Measurements from ENCODE around the gene DTWD1. TPM values are rescaled to one million over a fixed set of nuclear protein-coding genes. Genes with fewer than 3 reads are reported as not detected.
A peak's percentile ranks its signal among the peaks of the same experiment; 100 is the strongest.

Gene DTWD1
- total RNA-seq, 1 donor = 47.0 TPM

DNA sequence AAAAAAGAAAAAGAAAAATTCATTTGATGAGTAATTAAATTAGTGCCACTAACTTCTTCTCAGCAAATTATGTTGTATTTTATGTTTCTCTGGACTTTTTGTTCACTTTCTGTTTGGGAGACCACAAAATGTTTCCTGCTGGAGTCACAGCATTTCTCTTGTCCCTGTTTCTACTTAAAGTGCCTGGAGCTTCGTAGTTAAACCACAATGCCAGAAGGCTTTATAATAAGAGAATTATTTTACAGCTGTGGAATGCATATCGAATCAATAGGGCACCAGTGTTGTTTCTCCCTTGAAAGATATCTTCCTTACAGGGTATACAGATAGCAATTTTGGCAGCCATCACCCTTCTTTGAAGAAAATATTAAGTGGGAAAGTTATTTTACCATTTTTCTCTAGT is 3.2 kb downstream of the DTWD1 start:
- DNase-seq (ENCODE audit: low read depth) = peak; percentile 45
- TF ChIP-seq, protein P1, sequence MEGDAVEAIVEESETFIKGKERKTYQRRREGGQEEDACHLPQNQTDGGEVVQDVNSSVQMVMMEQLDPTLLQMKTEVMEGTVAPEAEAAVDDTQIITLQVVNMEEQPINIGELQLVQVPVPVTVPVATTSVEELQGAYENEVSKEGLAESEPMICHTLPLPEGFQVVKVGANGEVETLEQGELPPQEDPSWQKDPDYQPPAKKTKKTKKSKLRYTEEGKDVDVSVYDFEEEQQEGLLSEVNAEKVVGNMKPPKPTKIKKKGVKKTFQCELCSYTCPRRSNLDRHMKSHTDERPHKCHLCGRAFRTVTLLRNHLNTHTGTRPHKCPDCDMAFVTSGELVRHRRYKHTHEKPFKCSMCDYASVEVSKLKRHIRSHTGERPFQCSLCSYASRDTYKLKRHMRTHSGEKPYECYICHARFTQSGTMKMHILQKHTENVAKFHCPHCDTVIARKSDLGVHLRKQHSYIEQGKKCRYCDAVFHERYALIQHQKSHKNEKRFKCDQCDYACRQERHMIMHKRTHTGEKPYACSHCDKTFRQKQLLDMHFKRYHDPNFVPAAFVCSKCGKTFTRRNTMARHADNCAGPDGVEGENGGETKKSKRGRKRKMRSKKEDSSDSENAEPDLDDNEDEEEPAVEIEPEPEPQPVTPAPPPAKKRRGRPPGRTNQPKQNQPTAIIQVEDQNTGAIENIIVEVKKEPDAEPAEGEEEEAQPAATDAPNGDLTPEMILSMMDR (IDR thresholded peaks at IDR 0.05; ENCODE audit: insufficient read depth, low read length) = no peak
- no peak overlapping the region for H3K4me3 ChIP-seq (ENCODE audit: low read depth, low read length)

DNA sequence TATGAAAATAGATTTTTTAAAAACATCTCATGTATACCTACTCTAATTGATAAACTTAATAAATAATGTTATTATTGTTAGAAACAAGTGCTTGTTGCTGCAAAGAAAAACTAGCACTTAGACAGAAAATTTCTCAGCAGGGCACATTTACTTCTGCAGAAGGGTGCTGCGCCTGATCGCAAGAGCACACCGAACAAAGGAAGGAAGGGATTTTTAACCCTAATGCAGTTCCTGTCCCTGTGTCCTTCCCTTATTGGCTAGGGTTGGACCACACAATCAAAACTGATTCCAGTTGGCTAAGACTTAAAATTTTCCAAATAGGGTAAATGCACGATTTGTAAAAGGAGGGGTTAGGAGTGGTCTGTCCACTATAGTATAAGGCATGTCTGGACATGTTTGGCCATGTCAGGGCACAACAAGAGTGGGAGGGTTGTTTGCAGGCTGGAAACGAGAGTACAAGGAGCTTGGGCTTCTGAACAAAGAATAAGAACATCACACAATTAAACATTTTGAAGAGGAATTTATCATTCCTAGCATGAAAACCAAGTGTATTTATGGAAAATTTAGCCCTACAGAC is 4.7 kb downstream of the DTWD1 start:
- no peak for DNase-seq (ENCODE audit: low read depth)
- H3K4me3 ChIP-seq (ENCODE audit: low read depth, low read length) = no peak overlapping the region
- TF ChIP-seq, protein P1 (IDR thresholded peaks at IDR 0.05; ENCODE audit: insufficient read depth, low read length) = no peak

DNA sequence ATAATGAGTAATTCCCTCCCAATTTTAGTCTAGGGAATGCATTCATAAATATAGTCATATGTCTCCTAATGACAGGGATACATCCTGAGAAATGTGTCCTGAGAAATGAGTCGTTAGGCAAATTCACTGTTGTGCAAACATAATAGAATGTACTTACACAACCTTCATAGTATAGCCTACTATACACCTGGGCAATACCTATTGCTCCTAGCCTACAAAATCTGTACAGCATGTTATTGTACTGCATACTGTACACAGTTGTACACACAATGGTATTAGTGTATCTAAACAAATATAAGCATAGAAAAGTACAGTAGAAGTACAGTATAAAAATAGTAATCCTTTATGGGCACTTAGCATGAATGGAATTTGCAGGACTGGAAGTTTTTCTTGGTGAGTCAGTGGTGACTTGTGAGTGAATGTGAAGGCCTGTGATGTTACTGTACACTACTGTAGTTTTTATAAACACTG is 6.6 kb downstream of the DTWD1 start:
- TF ChIP-seq, protein P1 (IDR thresholded peaks at IDR 0.05; ENCODE audit: insufficient read depth, low read length) = no peak
- peak; percentile 92 for DNase-seq (ENCODE audit: low read depth)

DNA sequence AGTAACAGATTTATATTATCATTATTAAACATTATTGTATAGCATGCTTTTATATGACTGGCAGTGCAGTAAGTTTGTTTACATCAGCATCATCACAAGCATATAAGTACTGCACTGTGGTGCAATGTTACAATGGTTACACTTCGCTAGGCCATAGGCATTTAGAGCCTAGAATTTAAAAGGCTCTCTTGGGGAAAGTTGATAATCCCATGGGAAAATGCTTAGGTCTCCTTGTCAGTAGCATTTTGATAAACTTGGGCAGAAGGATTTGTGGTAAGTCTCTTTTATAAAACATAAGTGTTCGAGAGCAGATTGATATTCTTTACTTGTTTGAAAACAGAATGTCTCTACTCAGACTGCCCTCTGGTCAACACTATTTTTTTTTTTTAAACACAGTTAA is 7.5 kb downstream of the DTWD1 start:
- H3K4me3 ChIP-seq (ENCODE audit: low read depth, low read length) = no peak overlapping the region
- no peak for DNase-seq (ENCODE audit: low read depth)
- TF ChIP-seq, protein P1 (IDR thresholded peaks at IDR 0.05; ENCODE audit: insufficient read depth, low read length) = no peak

More for the DNA sequence above, 6.6 kb downstream of the DTWD1 start:
- no peak overlapping the region for H3K4me3 ChIP-seq (ENCODE audit: low read depth, low read length)

DNA sequence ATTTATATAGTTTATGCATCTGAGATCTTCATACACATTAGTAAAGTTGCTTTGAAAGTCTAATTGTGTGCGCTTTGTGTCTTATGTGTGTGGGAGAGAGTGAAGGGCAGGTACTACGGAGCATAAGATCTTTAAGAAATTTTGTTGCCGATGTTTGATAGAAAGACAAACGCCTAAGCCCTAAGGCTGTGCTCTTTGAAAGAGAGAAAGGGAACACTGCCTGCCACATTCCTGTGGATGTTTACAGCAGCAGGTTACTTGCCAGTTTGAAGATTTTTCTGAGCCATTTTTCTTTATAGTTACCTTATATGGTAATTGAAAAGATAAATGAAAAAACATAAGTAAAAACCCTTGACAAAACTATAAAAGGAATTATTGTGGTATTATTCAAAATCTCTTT is 17.0 kb downstream of the DTWD1 start:
- TF ChIP-seq, protein P1 (IDR thresholded peaks at IDR 0.05; ENCODE audit: insufficient read depth, low read length) = no peak
- DNase-seq (ENCODE audit: low read depth) = no peak
- H3K4me3 ChIP-seq (ENCODE audit: low read depth, low read length) = no peak overlapping the region

DNA sequence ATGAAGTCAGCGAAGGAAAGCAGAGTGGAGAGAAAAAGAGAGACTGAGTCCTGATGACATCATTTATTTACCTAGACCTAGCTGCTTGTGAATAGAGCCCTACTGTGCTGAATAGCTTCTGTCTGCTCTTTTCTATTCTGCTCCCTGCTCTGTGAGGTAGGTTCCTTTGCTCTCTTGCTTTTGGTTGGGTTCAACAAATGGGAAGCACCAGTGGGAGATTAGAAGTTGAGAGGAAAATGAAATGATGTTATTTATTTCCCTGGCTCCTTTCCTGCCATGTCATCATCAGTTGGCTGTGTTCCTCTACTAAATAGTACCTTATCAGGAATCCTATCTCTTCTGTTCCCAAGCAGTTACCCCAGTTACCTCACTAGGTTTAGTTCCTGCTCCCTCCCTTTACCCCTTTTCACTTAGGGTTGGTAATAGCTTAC is 23.5 kb downstream of the DTWD1 start:
- H3K4me3 ChIP-seq (ENCODE audit: low read depth, low read length) = no peak overlapping the region
- TF ChIP-seq, protein P1 (IDR thresholded peaks at IDR 0.05; ENCODE audit: insufficient read depth, low read length) = no peak
- DNase-seq (ENCODE audit: low read depth) = peak; percentile 74

DNA sequence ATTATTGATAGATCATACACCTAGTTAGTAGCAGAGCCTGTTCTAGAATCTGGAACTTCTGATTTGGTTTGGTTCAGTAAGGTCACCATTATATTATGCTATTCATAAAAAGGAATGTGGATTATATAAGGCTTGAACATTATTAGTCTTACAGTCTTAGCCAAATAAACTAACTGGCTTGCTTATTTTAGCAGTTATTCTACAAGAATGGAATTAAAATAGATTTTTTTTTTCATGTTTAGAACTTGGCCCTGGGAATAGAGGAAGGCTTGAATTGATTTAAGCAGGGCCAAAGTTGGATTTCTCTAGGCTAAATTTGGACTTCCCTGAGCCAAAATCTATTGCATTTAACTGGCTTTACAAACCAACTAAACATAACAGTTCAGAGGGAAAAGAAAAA is 24.4 kb downstream of the DTWD1 start:
- H3K4me3 ChIP-seq (ENCODE audit: low read depth, low read length) = no peak overlapping the region
- TF ChIP-seq, protein P1 (IDR thresholded peaks at IDR 0.05; ENCODE audit: insufficient read depth, low read length) = no peak
- DNase-seq (ENCODE audit: low read depth) = peak; percentile 74

Data from fibroblast of the aortic adventitia (primary cell).